ENCODE results near the gene CENPP. TPM values are rescaled to one million over a fixed set of nuclear protein-coding genes. Genes with fewer than 3 reads are reported as not detected.

The CENPP gene
- total RNA-seq, 1 experiment from 2014 or later, result 14.3 TPM

- TF ChIP-seq CDX4 (CRISPR knock-in tag; IDR thresholded peaks at IDR 0.05; ENCODE audit: borderline replicate concordance) (no peak), TEAD1 (CRISPR knock-in tag; IDR thresholded peaks at IDR 0.05) (no peak), EMX1 (CRISPR knock-in tag; IDR thresholded peaks at IDR 0.05) (no peak), ARID4B (CRISPR knock-in tag; IDR thresholded peaks at IDR 0.05; ENCODE audit: borderline replicate concordance) (no peak), GABPB1 (CRISPR knock-in tag; IDR thresholded peaks at IDR 0.05) (no peak), PRDM15 (CRISPR knock-in tag; IDR thresholded peaks at IDR 0.05) (no peak), E2F5 (CRISPR knock-in tag; IDR thresholded peaks at IDR 0.05) (no peak), ATF2 (CRISPR knock-in tag; IDR thresholded peaks at IDR 0.05; ENCODE audit: borderline replicate concordance, low read depth) (no peak), ERG (CRISPR knock-in tag; IDR thresholded peaks at IDR 0.05) (no peak), RORB (CRISPR knock-in tag; IDR thresholded peaks at IDR 0.05) (no peak), JAZF1 (CRISPR knock-in tag; IDR thresholded peaks at IDR 0.05) (no peak), FOXP1 (CRISPR knock-in tag; IDR thresholded peaks at IDR 0.05; ENCODE audit: borderline replicate concordance) (no peak), STAT6 (CRISPR knock-in tag; conservative IDR thresholded peaks at IDR 0.05; ENCODE audit: low read depth) (no peak), NFATC4 (CRISPR knock-in tag; IDR thresholded peaks at IDR 0.05) (no peak), ZNF263 (CRISPR knock-in tag; IDR thresholded peaks at IDR 0.05; ENCODE audit: low read depth) (no peak)
- H3K4me3 Mint-ChIP-seq, result no peak overlapping the region
- no peak overlapping the region for H3K27ac Mint-ChIP-seq
- POLR2A ChIA-PET, result no interaction called here
- no peaks in the 10 kb centered on the region for H3K9me3 Mint-ChIP-seq
- H3K4me1 Mint-ChIP-seq, result no peaks in the 10 kb centered on the region
- CTCF ChIA-PET, result no interaction called here
- no peaks in the 10 kb centered on the region for H3K27me3 Mint-ChIP-seq (ENCODE audit: low read depth)
- no peak for DNase-seq (ENCODE audit: low spot score)
- peaks cover 36% of the 10 kb centered on the region for H3K36me3 Mint-ChIP-seq
- no peak for ATAC-seq
Measured at GRCh38 chr9:92642041-92642451, 316.3 kb downstream of the CENPP start.
